ENCODE measurements around the gene SLC43A2. TPM values are rescaled to one million over a fixed set of nuclear protein-coding genes. Genes with fewer than 3 reads are reported as not detected.

The SLC43A2 gene
- total and polyA plus RNA-seq, 2 of the 13 experiments (the other 11 are each of a cell fraction or from before 2014, with no cell fraction given), result 7.3 to 20.0 TPM

- peak; percentile 65; the same call in 1 of the 2 replicates for TF ChIP-seq ZBTB25 (CRISPR knock-in tag; IDR thresholded peaks at IDR 0.05)
- TF ChIP-seq ZNF142 (CRISPR knock-in tag; IDR thresholded peaks at IDR 0.05), result peak; percentile 97
- TF ChIP-seq ARID2 (CRISPR knock-in tag; IDR thresholded peaks at IDR 0.05; ENCODE audit: borderline replicate concordance), result no peak
- TF ChIP-seq PBX3 (CRISPR knock-in tag; IDR thresholded peaks at IDR 0.05; ENCODE audit: borderline replicate concordance), result no peak
- TF ChIP-seq HES4 (CRISPR knock-in tag; IDR thresholded peaks at IDR 0.05; ENCODE audit: borderline replicate concordance), result no peak
- peak; percentile 64 for TF ChIP-seq GABPB1 (CRISPR knock-in tag; IDR thresholded peaks at IDR 0.05)
- no peak for TF ChIP-seq BRF2 (CRISPR knock-in tag; IDR thresholded peaks at IDR 0.05)
- TF ChIP-seq THAP11 (CRISPR knock-in tag; IDR thresholded peaks at IDR 0.05), result peak; percentile 58; the same call in 1 of the 2 replicates
- TF ChIP-seq ZNF274 (CRISPR knock-in tag; IDR thresholded peaks at IDR 0.05), result 0 out of 2 replicates have a peak, but pooled peaks have one; percentile 44
- TF ChIP-seq ZNF350 (CRISPR knock-in tag; IDR thresholded peaks at IDR 0.05; ENCODE audit: borderline replicate concordance, low read depth), result peak; percentile 78; the same call in 1 of the 2 replicates
- 0 out of 2 replicates have a peak, but pooled peaks have one; percentile 60 for TF ChIP-seq ZFP82 (CRISPR knock-in tag; IDR thresholded peaks at IDR 0.05; ENCODE audit: borderline replicate concordance)
- peak; percentile 37; the same call in 1 of the 2 replicates for TF ChIP-seq ZFY (CRISPR knock-in tag; IDR thresholded peaks at IDR 0.05)
- TF ChIP-seq ZNF770 (CRISPR knock-in tag; IDR thresholded peaks at IDR 0.05), result no peak
- 0 out of 2 replicates have a peak, but pooled peaks have one; percentile 23 for TF ChIP-seq KMT2B (CRISPR knock-in tag; IDR thresholded peaks at IDR 0.05)
- peak; percentile 63; the same call in 1 of the 2 replicates for TF ChIP-seq ZSCAN9 (CRISPR knock-in tag; IDR thresholded peaks at IDR 0.05; ENCODE audit: borderline replicate concordance)
Measured at GRCh38 chr17:1573932-1574696, 54.5 kb downstream of the SLC43A2 start (continued).

Measured in HepG2 (cell line).